ENCODE measurements around the gene ARHGAP26. TPM values are rescaled to one million over a fixed set of nuclear protein-coding genes. Genes with fewer than 3 reads are reported as not detected.

ARHGAP26 gene
- polyA plus RNA-seq, 3 donors, result 26.5 to 56.8 (median 28.7) TPM

DNA sequence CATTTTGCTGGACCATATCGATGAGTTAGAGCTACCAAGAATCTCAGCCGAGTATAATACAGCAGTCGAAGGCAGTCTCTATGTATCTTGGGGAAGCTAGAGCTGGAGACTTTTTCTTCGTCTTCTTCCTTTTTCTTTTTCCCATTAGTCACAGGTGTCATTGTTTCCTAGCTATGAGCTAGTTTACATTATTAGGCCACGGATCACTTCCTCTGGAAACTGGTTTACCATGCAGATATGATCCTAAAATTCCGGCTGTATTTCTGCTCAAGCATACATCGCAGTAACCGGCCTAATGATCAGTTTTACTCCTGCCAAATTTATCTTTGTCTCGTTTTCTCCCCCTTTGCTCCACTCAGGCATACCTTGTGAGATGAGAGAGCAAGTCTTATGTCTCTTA, 312.8 kb downstream of the ARHGAP26 start:
- Histone ChIP-seq H3K9me3 (replicated peaks in 1 of 2; ENCODE audit: control insufficient read depth in 1 of 2, insufficient read depth in 1 of 2, low read length in 2 of 2) (no peaks in the 10 kb centered on the region), H3K9ac (ENCODE audit: insufficient read depth, low read length, poor library complexity, severe bottlenecking) (no peak overlapping the region), H3K4me1 (ENCODE audit: control insufficient read depth in 1 of 2, insufficient read depth in 2 of 2, low read length in 2 of 2) (no peaks in the 10 kb centered on the region), H4K20me1 (ENCODE audit: insufficient read depth, low read length) (peaks cover 68% of the 10 kb centered on the region), H3K36me3 (replicated peaks in 1 of 2; ENCODE audit: control insufficient read depth in 1 of 2, insufficient read depth in 2 of 2, low read length in 2 of 2) (peaks cover 14 to 85% of the 10 kb centered on the region in 2 donors), H2AFZ (ENCODE audit: insufficient read depth, low read depth, low read length, poor library complexity, severe bottlenecking) (no peak overlapping the region), H3K27ac (ENCODE audit: low read depth in 1 of 2, low read length in 2 of 2) (no peak overlapping the region), H3K27me3 (ENCODE audit: control insufficient read depth in 2 of 2, insufficient read depth in 2 of 2, low read length in 2 of 2) (no peaks in the 10 kb centered on the region), H3K4me2 (replicated peaks; ENCODE audit: extremely low read depth, low read length, poor library complexity, severe bottlenecking) (no peak overlapping the region), H3K79me2 (ENCODE audit: insufficient read depth, low read length) (no peaks in the 10 kb centered on the region), H3K4me3 (replicated peaks in 1 of 3; ENCODE audit: low read depth in 2 of 3, low read length in 3 of 3) (no peak overlapping the region)
- Mint-ChIP-seq H3K4me1 (no peaks in the 10 kb centered on the region), H3K36me3 (peaks cover 70 to 88% of the 10 kb centered on the region in 2 donors), H3K27me3 (ENCODE audit: low read depth in 3 of 3) (peaks cover 0 to 2% (median 0%) of the 10 kb centered on the region in 3 donors), H3K4me3 (no peak overlapping the region), H3K27ac (peak overlapping the region in 2 of 7 donors; percentile 1 to 22), H3K9me3 (peaks cover 0 to 5% (median 0%) of the 10 kb centered on the region in 7 donors)
- intact Hi-C loops (cut with micrococcal nuclease), result no loop called here
- no peak for DNase-seq
- 80% methylated on average over 2 of the region's 9 CpGs for WGBS (ENCODE audit: insufficient coverage)
- TF ChIP-seq, protein P1, sequence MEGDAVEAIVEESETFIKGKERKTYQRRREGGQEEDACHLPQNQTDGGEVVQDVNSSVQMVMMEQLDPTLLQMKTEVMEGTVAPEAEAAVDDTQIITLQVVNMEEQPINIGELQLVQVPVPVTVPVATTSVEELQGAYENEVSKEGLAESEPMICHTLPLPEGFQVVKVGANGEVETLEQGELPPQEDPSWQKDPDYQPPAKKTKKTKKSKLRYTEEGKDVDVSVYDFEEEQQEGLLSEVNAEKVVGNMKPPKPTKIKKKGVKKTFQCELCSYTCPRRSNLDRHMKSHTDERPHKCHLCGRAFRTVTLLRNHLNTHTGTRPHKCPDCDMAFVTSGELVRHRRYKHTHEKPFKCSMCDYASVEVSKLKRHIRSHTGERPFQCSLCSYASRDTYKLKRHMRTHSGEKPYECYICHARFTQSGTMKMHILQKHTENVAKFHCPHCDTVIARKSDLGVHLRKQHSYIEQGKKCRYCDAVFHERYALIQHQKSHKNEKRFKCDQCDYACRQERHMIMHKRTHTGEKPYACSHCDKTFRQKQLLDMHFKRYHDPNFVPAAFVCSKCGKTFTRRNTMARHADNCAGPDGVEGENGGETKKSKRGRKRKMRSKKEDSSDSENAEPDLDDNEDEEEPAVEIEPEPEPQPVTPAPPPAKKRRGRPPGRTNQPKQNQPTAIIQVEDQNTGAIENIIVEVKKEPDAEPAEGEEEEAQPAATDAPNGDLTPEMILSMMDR (IDR thresholded peaks at IDR 0.05), result no peak

DNA sequence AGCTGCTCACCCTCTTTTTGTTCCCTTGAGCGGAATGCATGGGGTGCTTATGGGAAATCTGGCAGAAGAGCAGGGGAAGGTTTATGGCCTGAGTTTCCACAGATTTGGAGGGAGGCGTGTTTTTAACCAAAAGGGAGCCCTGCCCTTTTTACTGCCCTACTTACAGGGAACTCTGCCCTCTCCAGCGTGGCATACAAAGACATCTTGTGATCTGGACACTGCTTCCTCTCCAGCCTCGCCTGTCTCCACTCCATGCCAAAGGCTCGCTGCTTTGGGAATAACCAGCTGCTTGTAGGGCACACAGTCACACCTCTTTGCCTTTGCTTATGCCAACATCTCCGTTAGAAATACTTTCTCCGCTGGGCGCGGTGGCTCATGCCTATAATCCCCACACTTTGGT, 314.2 kb downstream of the ARHGAP26 start:
- Histone ChIP-seq H3K27ac (ENCODE audit: low read depth in 1 of 2, low read length in 2 of 2) (no peak overlapping the region), H3K27me3 (ENCODE audit: control insufficient read depth in 2 of 2, insufficient read depth in 2 of 2, low read length in 2 of 2) (no peaks in the 10 kb centered on the region), H3K9ac (ENCODE audit: insufficient read depth, low read length, poor library complexity, severe bottlenecking) (no peak overlapping the region), H3K4me2 (replicated peaks; ENCODE audit: extremely low read depth, low read length, poor library complexity, severe bottlenecking) (no peak overlapping the region), H3K4me3 (replicated peaks in 1 of 3; ENCODE audit: low read depth in 2 of 3, low read length in 3 of 3) (no peak overlapping the region), H3K36me3 (replicated peaks in 1 of 2; ENCODE audit: control insufficient read depth in 1 of 2, insufficient read depth in 2 of 2, low read length in 2 of 2) (peaks cover 17 to 85% of the 10 kb centered on the region in 2 donors), H4K20me1 (ENCODE audit: insufficient read depth, low read length) (peaks cover 57% of the 10 kb centered on the region), H3K4me1 (ENCODE audit: control insufficient read depth in 1 of 2, insufficient read depth in 2 of 2, low read length in 2 of 2) (no peaks in the 10 kb centered on the region), H2AFZ (ENCODE audit: insufficient read depth, low read depth, low read length, poor library complexity, severe bottlenecking) (no peak overlapping the region), H3K9me3 (replicated peaks in 1 of 2; ENCODE audit: control insufficient read depth in 1 of 2, insufficient read depth in 1 of 2, low read length in 2 of 2) (no peaks in the 10 kb centered on the region), H3K79me2 (ENCODE audit: insufficient read depth, low read length) (no peaks in the 10 kb centered on the region)
- DNase-seq, result no peak
- Mint-ChIP-seq H3K4me1 (no peaks in the 10 kb centered on the region), H3K36me3 (peaks cover 71 to 88% of the 10 kb centered on the region in 2 donors), H3K27ac (no peak overlapping the region), H3K4me3 (no peak overlapping the region), H3K27me3 (ENCODE audit: low read depth in 3 of 3) (peaks cover 0 to 5% (median 0%) of the 10 kb centered on the region in 3 donors), H3K9me3 (peaks cover 0 to 6% (median 0%) of the 10 kb centered on the region in 7 donors)
- TF ChIP-seq, protein P1 (IDR thresholded peaks at IDR 0.05), result no peak
- WGBS (ENCODE audit: insufficient coverage), result 100% methylated on average over 5 of the region's 9 CpGs
- intact Hi-C loops (cut with micrococcal nuclease), result no loop called here
